Right cardiac atrium (tissue), 5 donors: ENCODE results near the gene ARHGAP29. TPM values are rescaled to one million over a fixed set of nuclear protein-coding genes. Genes with fewer than 3 reads are reported as not detected.
"Not testable (repeated sequence)": the region's sequence is repeated elsewhere in the genome, so short reads cannot be mapped to it uniquely, and the experiment has no call there.

ENCODE experiments used
- ATAC-seq, 2 donors: fragments of 200-7000 bp; cut with Tn5 transposase; one replicate each; pipeline versions ENCODE4 v1.8.0 to v1.9.1; 2020; ENCODE audit warnings: moderate library complexity in 2 of 2, mild to moderate bottlenecking in 1 of 2
- DNase-seq, 3 donors: peaks; one replicate each; pipeline ENCODE4 v3.0.0-alpha.2; 2020
- H3K27ac ChIP-seq: one replicate; pipeline ENCODE4 v1.5.1; 2013; ENCODE audit warnings: mild to moderate bottlenecking, low read length, control low read depth, moderate library complexity
- H3K27me3 ChIP-seq: one replicate; pipeline ENCODE4 v1.6.1; 2013; ENCODE audit not compliant: control insufficient read depth, insufficient read depth
- H3K4me1 ChIP-seq: one replicate; pipeline ENCODE4 v1.6.1; 2013; ENCODE audit warnings: low read length; ENCODE audit not compliant: control insufficient read depth, insufficient read depth
- H3K4me3 ChIP-seq: one replicate; pipeline ENCODE4 v1.5.1; 2013; ENCODE audit warnings: low read length, control low read depth
- H3K9me3 ChIP-seq: one replicate; pipeline ENCODE4 v1.6.1; 2013; ENCODE audit warnings: low read length; ENCODE audit not compliant: control insufficient read depth
- WGBS: extraction: QIAGEN DNeasy Blood & Tissue Kit; methylation state at CpG from one replicate; pipeline ENCODE4 v1.1.7; 2013; 5-methylcytosine and 5-hydroxymethylcytosine counted together
- intact Hi-C, 4 donors: fragments of 100-400 bp; cut with DNase I; formaldehyde crosslinking; loops; one replicate each; pipeline versions ENCODE4 v1.11.0 to v1.14.0; 2022 to 2023
- polyA plus RNA-seq: library from polyadenylated mRNA; stranded (reverse); fragments of 200-250 nt; gene quantifications from one replicate; pipeline ENCODE4 v1.2.3, GENCODE V29; 2013
- total RNA-seq, 4 donors: library from RNA; stranded (reverse); fragmentation: NEBNext Ultra II Directional; extraction: Animal tissue kit (Norgen Biotek cat#: 25700); gene quantifications; one replicate each; pipeline ENCODE4 v1.2.1, GENCODE V29; 2021
- donor health status: healthy with polysubstance abuse.
- donor health status: DM: no; HTN: yes; CAD: no.
- donor health status: DM: no; HTN: no; CAD: no.
- donor health status: DM: no; HTN: yes; CAD: no; lungs with severe emphysema.
- donor health status: DM: yes; HTN: yes; CAD: no.

Gene ARHGAP29
- total and polyA plus RNA-seq, 5 donors: 11.0 to 31.1 (median 29.9) TPM

DNA sequence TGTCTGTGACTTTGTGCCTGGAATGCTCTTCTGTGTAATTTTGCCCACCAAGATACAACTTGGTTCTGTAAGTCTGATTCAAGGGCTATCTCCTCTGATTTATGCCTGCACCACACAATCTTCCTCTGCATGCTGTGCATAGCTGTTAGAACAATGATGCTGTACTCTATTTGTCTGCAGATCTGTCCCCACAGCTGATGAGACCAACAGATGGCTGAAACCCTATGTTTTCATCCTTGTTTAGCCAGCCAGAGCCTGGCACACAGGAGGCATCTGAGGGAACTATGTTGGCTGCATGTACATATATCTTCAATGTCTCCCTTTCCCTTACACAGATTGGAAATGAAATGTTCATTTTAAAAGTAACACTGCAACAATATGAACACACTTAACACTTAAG lies 58.5 kb downstream of the ARHGAP29 start:
- Histone ChIP-seq H3K4me1 (peaks cover 1% of the 10 kb centered on the region), H3K4me3 (no peak overlapping the region), H3K9me3 (no peaks in the 10 kb centered on the region), H3K27me3 (no peaks in the 10 kb centered on the region), H3K27ac (no peak overlapping the region)
- intact Hi-C loops: no loop called here
- DNase-seq (no peak), ATAC-seq (no peak)

DNA sequence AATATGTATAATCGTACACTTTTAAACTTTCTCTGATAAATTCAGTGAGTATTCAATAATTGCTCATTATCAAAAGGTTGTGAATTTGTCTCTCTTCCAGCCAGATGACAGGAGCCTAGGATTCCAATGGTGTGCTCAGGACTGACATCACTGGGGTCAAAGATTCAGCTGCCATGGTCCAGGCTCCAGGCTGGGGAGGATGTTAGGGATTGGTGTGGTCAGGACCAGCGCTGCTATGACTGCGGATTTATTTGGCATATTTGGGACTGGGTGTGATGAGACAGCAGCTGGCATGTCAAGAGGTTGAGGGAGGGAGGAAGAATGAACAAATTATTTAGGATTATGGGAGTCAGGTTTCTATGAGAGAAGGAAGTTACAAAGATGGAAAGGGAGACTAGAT lies 68.3 kb downstream of the ARHGAP29 start:
- Histone ChIP-seq H3K4me1 (no peaks in the 10 kb centered on the region), H3K27me3 (no peaks in the 10 kb centered on the region), H3K9me3 (no peaks in the 10 kb centered on the region), H3K27ac (no peak overlapping the region), H3K4me3 (no peak overlapping the region)
- ATAC-seq (peak in 1 of 2 donors; percentile 28), DNase-seq (no peak)
- intact Hi-C loops: no loop called here
- 81% methylated on average over 3 of the region's 3 CpGs for WGBS

DNA sequence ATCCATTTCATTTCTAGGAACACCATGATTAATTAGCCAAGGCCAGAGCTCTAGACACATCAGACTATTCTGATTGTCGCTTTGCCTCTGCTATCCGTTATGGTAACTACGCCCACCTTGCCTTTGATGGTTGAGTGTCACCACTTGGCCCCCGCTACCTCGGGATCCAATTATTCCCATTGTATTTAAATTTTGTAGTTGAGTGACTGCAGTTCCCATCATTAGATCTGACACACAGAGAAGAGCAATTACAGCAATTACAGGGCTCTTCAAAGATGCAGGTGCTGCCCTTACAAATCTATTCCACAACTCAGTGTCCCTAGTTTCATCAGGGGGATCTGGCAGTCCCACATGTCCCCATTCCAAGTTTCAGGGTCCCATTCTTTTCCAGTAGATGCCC lies 71.5 kb downstream of the ARHGAP29 start:
- no peaks in the 10 kb centered on the region for H3K27me3 ChIP-seq

DNA sequence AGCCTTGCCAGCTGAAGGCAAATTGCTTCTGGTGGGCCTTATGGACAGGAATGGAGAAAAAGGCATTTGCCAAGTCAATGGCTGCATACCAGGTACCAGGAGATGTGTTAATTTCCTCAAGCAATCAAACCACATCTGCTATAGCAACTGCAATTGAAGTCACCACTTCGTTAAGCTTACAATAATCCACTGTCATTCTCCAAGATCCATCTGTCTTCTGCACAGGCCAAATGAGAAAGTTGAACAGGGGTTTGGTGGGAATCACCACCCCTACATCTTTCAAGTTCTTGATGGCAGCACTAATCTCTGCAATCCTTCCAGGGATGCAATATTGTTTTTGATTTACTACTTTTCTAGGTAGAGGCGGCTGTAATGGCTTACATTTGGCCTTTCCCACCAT lies 72.5 kb downstream of the ARHGAP29 start:
- DNase-seq, H3K9me3 ChIP-seq, intact Hi-C loops, H3K4me1 ChIP-seq, ATAC-seq, H3K4me3 ChIP-seq, H3K27me3 ChIP-seq, H3K27ac ChIP-seq: not testable (repeated sequence)
- WGBS: 87% methylated on average over 2 of the region's 2 CpGs

More for the DNA sequence above, 71.5 kb downstream of the ARHGAP29 start:
- 93% methylated on average over 5 of the region's 5 CpGs for WGBS
- Histone ChIP-seq H3K4me1 (no peaks in the 10 kb centered on the region), H3K4me3 (no peak overlapping the region), H3K9me3 (no peaks in the 10 kb centered on the region), H3K27ac (no peak overlapping the region)
- DNase-seq (no peak), ATAC-seq (no peak)
- intact Hi-C loops: no loop called here

DNA sequence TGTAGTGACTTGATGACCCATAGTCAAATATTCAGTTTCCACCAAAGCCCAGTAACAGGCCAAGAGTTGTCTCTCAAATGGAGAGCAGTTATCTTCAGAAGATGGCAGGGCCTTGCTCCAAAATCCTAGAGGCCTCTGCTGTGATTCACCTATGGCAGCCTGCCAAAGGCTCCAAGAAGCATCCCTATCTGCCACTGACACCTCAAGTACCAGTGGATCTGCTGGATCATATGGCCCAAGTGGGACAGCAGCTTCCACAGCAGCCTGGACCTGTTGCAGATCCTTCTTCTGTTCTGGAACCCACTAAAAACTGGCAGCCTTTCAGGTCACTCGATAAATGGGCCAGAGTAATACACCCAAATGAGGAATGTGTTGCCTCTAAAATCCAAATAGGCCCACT lies 73.3 kb downstream of the ARHGAP29 start:
- H3K4me3 ChIP-seq, intact Hi-C loops, ATAC-seq, H3K9me3 ChIP-seq, H3K27ac ChIP-seq, DNase-seq, H3K4me1 ChIP-seq, H3K27me3 ChIP-seq: not testable (repeated sequence)
- 87% methylated on average over 1 of the region's 1 CpG for WGBS

DNA sequence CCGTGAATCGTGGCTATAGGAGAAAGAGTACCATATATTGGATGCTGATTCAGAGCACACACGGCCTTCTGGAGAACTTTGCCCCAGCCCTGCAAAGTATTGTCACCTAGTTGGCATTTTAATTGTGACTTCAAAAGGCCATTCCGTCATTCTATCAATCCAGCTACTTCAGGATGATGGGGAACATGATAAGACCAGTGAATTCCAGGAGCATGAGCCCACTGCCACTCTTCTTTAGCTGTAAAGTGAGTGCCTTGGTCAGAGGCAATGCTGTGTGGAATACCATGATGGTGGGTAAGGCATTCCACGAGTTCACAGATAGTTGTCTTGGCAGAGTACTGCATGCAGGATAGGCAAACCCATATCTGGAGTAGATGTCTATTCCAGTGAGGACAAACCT lies 74.1 kb downstream of the ARHGAP29 start:
- ATAC-seq, H3K27ac ChIP-seq, H3K4me3 ChIP-seq, intact Hi-C loops, H3K4me1 ChIP-seq, DNase-seq, H3K9me3 ChIP-seq, H3K27me3 ChIP-seq: not testable (repeated sequence)
- 94% methylated on average over 5 of the region's 5 CpGs for WGBS

DNA sequence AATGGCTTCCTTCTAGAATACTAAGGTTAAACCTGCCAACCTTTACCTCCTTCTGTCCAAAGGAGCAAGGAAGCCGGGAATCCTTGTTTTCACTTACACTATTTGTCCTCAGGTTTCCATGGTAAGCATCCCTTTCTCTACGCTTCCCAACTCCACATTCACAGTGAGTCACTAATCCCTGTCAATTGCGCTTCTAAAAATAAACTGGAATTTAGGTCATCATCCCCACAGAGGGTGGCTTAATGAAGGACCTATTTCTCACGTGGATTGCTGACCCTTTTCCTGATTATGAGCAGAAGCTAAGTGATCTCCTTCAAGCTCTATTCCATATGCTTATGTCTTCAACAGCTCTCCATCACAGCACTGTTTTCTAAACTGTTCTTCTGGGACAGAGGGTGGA lies 76.6 kb downstream of the ARHGAP29 start:
- Histone ChIP-seq H3K4me3 (no peak overlapping the region), H3K27ac (no peak overlapping the region), H3K4me1 (no peaks in the 10 kb centered on the region), H3K9me3 (no peaks in the 10 kb centered on the region), H3K27me3 (no peaks in the 10 kb centered on the region)
- ATAC-seq: peak; percentile 55 to 81
- intact Hi-C loops: no loop called here
- no peak for DNase-seq
- 21% methylated on average over 4 of the region's 4 CpGs for WGBS

DNA sequence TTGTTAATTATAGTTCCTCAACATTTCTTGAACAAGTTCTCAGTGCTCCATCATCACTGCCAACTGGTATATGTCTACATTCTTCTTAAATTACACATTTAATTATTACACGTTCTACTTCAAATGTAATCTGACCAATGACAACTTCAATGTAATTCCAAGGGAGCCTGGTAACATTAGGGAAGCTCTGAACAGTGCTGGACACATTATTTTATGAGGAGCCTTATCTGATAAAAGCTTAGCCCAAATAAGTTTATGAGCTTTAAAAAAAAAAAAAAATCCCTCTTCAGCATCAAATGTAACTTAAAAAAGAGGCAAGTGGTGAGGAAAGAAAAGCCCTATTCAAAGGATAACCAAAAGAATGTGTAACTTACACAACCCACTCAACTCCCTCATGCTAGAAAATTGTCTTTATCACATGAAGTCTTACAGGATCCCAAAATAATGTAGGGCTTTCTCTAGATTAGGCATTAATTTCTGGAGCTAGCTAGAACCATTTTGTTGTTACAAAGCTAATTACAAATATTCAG lies 81.2 kb downstream of the ARHGAP29 start:
- Histone ChIP-seq H3K27me3 (no peaks in the 10 kb centered on the region), H3K4me3 (no peak overlapping the region), H3K27ac (no peak overlapping the region), H3K4me1 (no peaks in the 10 kb centered on the region), H3K9me3 (no peaks in the 10 kb centered on the region)
- WGBS: 58% methylated on average over 1 of the region's 1 CpG
- ATAC-seq (no peak), DNase-seq (no peak)
- intact Hi-C loops: no loop called here

DNA sequence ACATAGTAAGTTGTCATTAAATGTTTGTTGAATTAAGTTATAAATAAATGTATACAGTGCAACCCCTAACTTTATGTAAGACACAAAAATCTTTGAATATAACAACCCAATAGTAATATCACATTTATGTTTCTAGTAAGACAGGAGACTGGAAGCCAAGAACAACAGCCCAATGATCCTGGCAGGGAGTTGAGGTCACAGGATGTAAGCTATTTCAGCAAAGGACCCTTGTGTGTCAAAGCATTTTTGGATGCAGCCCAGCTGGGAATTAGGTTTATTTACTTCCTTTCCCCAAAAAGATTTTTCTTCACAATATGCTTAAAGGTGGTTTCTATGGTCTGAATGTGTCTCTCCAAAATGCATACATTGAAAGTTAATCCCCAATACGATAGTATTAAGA lies 82.4 kb downstream of the ARHGAP29 start:
- H3K27me3 ChIP-seq: no peaks in the 10 kb centered on the region
- intact Hi-C loops: no loop called here
- H3K9me3 ChIP-seq: no peaks in the 10 kb centered on the region
- H3K4me1 ChIP-seq: no peaks in the 10 kb centered on the region
- no peak for ATAC-seq
- H3K4me3 ChIP-seq: no peak overlapping the region
- WGBS: 73% methylated on average over 1 of the region's 1 CpG
- H3K27ac ChIP-seq: no peak overlapping the region
- DNase-seq: no peak

DNA sequence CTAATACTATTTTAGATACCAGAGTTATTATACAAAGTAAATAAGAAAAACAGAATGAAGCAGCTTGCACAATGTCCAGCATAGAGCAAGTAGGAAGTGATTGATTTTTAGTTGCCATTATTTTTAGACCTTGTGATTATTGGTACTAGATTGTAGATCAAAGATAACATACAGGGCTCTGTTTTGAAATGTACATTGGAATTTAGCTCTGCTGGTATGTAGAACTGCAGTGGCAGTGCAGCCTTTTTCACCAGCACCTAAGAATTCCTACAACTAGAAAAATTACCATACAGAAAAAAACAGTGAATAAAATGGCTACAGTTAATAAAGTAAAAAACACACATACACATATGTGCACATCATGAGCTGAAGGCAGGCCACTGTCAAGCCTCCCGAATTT lies 84.3 kb downstream of the ARHGAP29 start:
- H3K9me3 ChIP-seq: no peaks in the 10 kb centered on the region
- WGBS: 84% methylated on average over 1 of the region's 1 CpG

DNA sequence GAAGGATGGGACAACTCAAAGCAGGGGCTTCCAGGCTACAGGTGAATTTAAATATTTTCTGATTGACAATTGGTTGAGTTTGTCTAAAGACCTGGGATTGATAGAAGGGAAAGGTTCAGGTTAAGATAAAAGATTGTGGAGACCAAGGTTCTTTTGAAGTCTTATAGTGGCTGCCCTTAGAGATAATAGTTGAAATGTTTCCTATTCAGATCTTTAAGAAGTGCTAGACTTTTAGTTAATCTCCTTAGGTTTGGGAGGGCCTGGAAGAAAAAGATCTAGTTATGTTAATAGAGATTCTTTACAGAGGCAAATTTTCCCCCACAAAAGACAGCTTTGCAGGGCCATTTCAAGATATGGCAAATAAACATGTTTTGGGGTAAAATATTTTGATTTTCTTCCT lies 88.2 kb downstream of the ARHGAP29 start:
- H3K9me3 ChIP-seq, H3K4me3 ChIP-seq, ATAC-seq, DNase-seq, intact Hi-C loops, H3K27me3 ChIP-seq, H3K4me1 ChIP-seq, H3K27ac ChIP-seq: not testable (repeated sequence)

More for the DNA sequence above, 84.3 kb downstream of the ARHGAP29 start:
- H3K27me3 ChIP-seq: no peaks in the 10 kb centered on the region
- DNase-seq (no peak), ATAC-seq (no peak)
- H3K27ac ChIP-seq: no peak overlapping the region
- no peak overlapping the region for H3K4me3 ChIP-seq
- H3K4me1 ChIP-seq: no peaks in the 10 kb centered on the region
- intact Hi-C loops: no loop called here

DNA sequence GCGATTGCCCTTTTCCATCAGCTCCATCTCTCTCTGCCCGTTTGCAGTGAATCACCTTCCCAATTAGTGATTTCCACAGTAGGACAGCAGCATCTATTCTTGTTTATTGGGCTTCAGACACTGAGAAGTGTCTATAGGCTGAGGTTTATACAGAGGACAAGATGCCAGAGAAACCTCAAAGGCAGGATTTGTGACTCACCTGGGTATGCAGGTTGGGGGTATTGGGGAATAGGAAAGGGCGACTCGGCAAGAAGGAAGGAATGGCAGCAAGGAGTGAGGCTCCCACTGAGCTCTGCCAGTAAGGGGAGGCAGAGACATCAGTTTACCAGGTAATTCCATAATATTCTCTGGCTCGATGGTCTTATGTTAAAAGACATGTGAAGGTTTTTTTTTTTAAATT lies 91.1 kb downstream of the ARHGAP29 start:
- Histone ChIP-seq H3K9me3 (no peaks in the 10 kb centered on the region), H3K4me3 (no peak overlapping the region), H3K27me3 (no peaks in the 10 kb centered on the region), H3K27ac (no peak overlapping the region), H3K4me1 (peaks cover 2% of the 10 kb centered on the region)
- intact Hi-C loops: no loop called here
- 94% methylated on average over 5 of the region's 5 CpGs for WGBS
- DNase-seq (no peak), ATAC-seq (no peak)
